Measurements from ENCODE around the gene RTL1. TPM values are rescaled to one million over a fixed set of nuclear protein-coding genes. Genes with fewer than 3 reads are reported as not detected.

The RTL1 gene
- total and polyA plus RNA-seq, 7 donors = not detected

- TF ChIP-seq, protein P1, sequence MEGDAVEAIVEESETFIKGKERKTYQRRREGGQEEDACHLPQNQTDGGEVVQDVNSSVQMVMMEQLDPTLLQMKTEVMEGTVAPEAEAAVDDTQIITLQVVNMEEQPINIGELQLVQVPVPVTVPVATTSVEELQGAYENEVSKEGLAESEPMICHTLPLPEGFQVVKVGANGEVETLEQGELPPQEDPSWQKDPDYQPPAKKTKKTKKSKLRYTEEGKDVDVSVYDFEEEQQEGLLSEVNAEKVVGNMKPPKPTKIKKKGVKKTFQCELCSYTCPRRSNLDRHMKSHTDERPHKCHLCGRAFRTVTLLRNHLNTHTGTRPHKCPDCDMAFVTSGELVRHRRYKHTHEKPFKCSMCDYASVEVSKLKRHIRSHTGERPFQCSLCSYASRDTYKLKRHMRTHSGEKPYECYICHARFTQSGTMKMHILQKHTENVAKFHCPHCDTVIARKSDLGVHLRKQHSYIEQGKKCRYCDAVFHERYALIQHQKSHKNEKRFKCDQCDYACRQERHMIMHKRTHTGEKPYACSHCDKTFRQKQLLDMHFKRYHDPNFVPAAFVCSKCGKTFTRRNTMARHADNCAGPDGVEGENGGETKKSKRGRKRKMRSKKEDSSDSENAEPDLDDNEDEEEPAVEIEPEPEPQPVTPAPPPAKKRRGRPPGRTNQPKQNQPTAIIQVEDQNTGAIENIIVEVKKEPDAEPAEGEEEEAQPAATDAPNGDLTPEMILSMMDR (IDR thresholded peaks at IDR 0.05) = no peak
- TF ChIP-seq POLR2A (IDR thresholded peaks at IDR 0.05) (no peak), POLR2AphosphoS5 (IDR thresholded peaks at IDR 0.05) (no peak), EP300 (IDR thresholded peaks at IDR 0.05) (no peak)
- Histone ChIP-seq H3K27ac (no peak overlapping the region), H3K27me3 (peaks cover 0 to 12% (median 0%) of the 10 kb centered on the region in 3 donors), H3K36me3 (no peaks in the 10 kb centered on the region), H3K9me3 (no peaks in the 10 kb centered on the region), H3K4me1 (no peaks in the 10 kb centered on the region), H3K4me3 (no peak overlapping the region)
- 96% methylated on average over 49 of the region's 49 CpGs for WGBS, 2 donors
- DNase-seq = no peak
- intact Hi-C loops (cut with DNase I) = no loop called here
These were observed 21.2 kb downstream of the RTL1 start for GRCh38 chr14:100882026-100882967.

GRCh38 chr14:100881211-100882025 lies 22.1 kb downstream of the RTL1 start:
- Histone ChIP-seq H3K27ac (no peak overlapping the region), H3K36me3 (no peaks in the 10 kb centered on the region), H3K4me3 (no peak overlapping the region), H3K9me3 (no peaks in the 10 kb centered on the region), H3K4me1 (no peaks in the 10 kb centered on the region), H3K27me3 (peaks cover 0 to 15% (median 0%) of the 10 kb centered on the region in 3 donors)
- WGBS, 2 donors = 96 to 97% methylated on average over 38 of the region's 38 CpGs
- intact Hi-C loops (cut with DNase I) = no loop called here
- no peak for TF ChIP-seq POLR2A (IDR thresholded peaks at IDR 0.05)
- no peak for DNase-seq

DNA sequence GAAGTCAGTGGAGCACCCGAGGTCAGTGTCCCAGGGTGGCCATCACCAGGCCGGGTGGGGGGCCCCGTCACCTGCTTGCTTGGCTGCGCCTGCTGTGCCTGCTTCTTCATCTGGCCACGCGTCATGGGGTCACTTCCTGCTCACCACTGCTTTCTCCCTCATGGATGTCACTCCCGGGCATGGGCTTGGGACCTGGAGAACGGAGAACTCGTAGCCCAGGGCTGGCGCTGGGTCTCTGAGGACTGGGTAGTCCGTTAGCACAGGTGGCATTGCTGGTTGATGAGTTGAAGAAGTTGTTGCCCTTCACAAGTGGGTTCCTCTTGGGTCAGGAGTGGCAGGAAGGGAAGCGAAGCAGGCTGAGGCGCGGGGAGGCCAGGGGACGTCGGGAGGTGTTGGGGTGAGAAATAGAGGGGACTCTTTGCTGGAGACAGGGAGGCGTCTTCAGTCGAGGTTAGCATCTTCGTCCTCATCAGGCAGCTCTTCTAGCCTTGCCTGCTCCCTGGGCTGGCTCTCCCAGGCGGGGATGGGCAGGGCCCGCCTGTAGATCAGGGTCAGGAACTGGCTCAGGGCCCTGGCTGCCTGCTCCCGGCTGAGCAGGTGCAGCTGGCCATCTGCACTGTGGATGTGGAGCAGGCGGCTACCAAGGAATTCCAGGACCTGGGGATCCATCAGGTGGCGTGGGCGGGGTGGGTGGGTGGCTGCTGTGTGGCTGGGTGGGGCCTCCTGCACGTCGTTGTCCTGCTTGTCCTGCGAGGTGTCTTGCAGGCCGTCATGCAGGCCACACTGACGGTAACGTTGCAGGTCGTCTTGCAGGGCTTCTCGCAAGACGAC lies 23.0 kb downstream of the RTL1 start:
- Histone ChIP-seq H3K4me3 (no peak overlapping the region), H3K27ac (no peak overlapping the region), H3K36me3 (no peaks in the 10 kb centered on the region), H3K9me3 (no peaks in the 10 kb centered on the region), H3K4me1 (no peaks in the 10 kb centered on the region), H3K27me3 (peaks cover 0 to 19% (median 0%) of the 10 kb centered on the region in 3 donors)
- TF ChIP-seq POLR2AphosphoS5 (IDR thresholded peaks at IDR 0.05) (no peak), EP300 (IDR thresholded peaks at IDR 0.05) (no peak), POLR2A (IDR thresholded peaks at IDR 0.05) (no peak)
- no peak for DNase-seq
- intact Hi-C loops (cut with DNase I) = no loop called here
- WGBS, 2 donors = 68 to 88% methylated on average over 34 of the region's 34 CpGs

- Histone ChIP-seq H3K9me3 (no peaks in the 10 kb centered on the region), H3K27ac (no peak overlapping the region), H3K4me1 (no peaks in the 10 kb centered on the region), H3K36me3 (no peaks in the 10 kb centered on the region), H3K27me3 (peaks cover 0 to 19% (median 4%) of the 10 kb centered on the region in 3 donors), H3K4me3 (no peak overlapping the region)
- TF ChIP-seq EP300 (IDR thresholded peaks at IDR 0.05) (no peak), POLR2AphosphoS5 (IDR thresholded peaks at IDR 0.05) (no peak), POLR2A (IDR thresholded peaks at IDR 0.05) (no peak)
- TF ChIP-seq, protein P1 (IDR thresholded peaks at IDR 0.05) = no peak
- DNase-seq = no peak
- intact Hi-C loops (cut with DNase I) = no loop called here
- 86 to 94% methylated on average over 8 of the region's 8 CpGs for WGBS, 2 donors
These were observed 23.7 kb downstream of the RTL1 start for GRCh38 chr14:100879782-100880181.

GRCh38 chr14:100879194-100879593 lies 24.3 kb downstream of the RTL1 start:
- TF ChIP-seq, protein P1 (IDR thresholded peaks at IDR 0.05) = no peak
- no peak for TF ChIP-seq POLR2A (IDR thresholded peaks at IDR 0.05)
- no peak for TF ChIP-seq POLR2AphosphoS5 (IDR thresholded peaks at IDR 0.05)
- no peak for TF ChIP-seq EP300 (IDR thresholded peaks at IDR 0.05)
- Histone ChIP-seq H3K4me1 (no peaks in the 10 kb centered on the region), H3K36me3 (no peaks in the 10 kb centered on the region), H3K27ac (no peak overlapping the region), H3K9me3 (no peaks in the 10 kb centered on the region), H3K4me3 (no peak overlapping the region), H3K27me3 (peaks cover 0 to 19% (median 4%) of the 10 kb centered on the region in 3 donors)
- 83 to 86% methylated on average over 8 of the region's 8 CpGs for WGBS, 2 donors
- intact Hi-C loops (cut with DNase I) = no loop called here
- DNase-seq = no peak
